Left ventricle myocardium inferior (tissue), 1 donor: Measurements from ENCODE around the gene PRSS21. TPM values are rescaled to one million over a fixed set of nuclear protein-coding genes. Genes with fewer than 3 reads are reported as not detected.

Source experiments
- DNase-seq: peaks from one replicate; pipeline ENCODE4 v3.0.0-alpha.2; 2020
- H3K27ac ChIP-seq: fragments of 200-600 bp; replicated peaks from 2 replicates; pipeline ENCODE4 v1.8.0; 2021
- H3K27me3 ChIP-seq: fragments of 200-600 bp; 2 replicates; pipeline ENCODE4 v1.8.0; 2021; ENCODE audit warnings: low read depth
- H3K36me3 ChIP-seq: fragments of 200-600 bp; 2 replicates; pipeline ENCODE4 v1.8.0; 2021
- H3K4me1 ChIP-seq: fragments of 200-600 bp; 2 replicates; pipeline ENCODE4 v1.8.0; 2021
- H3K4me3 ChIP-seq: fragments of 200-600 bp; 2 replicates; pipeline ENCODE4 v1.8.0; 2021; ENCODE audit warnings: mild to moderate bottlenecking, moderate library complexity
- H3K9me3 ChIP-seq: fragments of 200-600 bp; replicated peaks from 2 replicates; pipeline ENCODE4 v1.8.0; 2021
- CTCF ChIP-seq: fragments of 200-600 bp; IDR thresholded peaks from 2 replicates; pipeline ENCODE4 v1.8.0; 2021; ENCODE audit warnings: antibody characterized with exemption, mild to moderate bottlenecking, borderline replicate concordance
- intact Hi-C: fragments of 100-400 bp; cut with micrococcal nuclease; formaldehyde crosslinking; loops from one replicate; pipeline ENCODE4 v1.11.0; 2022
- total RNA-seq: library from RNA; stranded (reverse); fragmentation: NEBNext Ultra II Directional; extraction: Animal tissue kit (Norgen Biotek cat#: 25700); gene quantifications from one replicate; pipeline ENCODE4 v1.2.1, GENCODE V29; 2021
- donor health status: DM: no; HTN: yes; CAD: no; lungs with severe emphysema.

PRSS21 gene
- total RNA-seq, 1 donor from 2014 or later: not detected

- Histone ChIP-seq H3K36me3 (no peaks in the 10 kb centered on the region), H3K27ac (no peak overlapping the region), H3K4me1 (no peaks in the 10 kb centered on the region), H3K4me3 (no peak overlapping the region), H3K9me3 (no peaks in the 10 kb centered on the region), H3K27me3 (peaks cover 78% of the 10 kb centered on the region)
- intact Hi-C loops: no loop called here
- TF ChIP-seq CTCF: no peak
- DNase-seq: no peak
Observed at GRCh38 chr16:2819179-2819938, 2.3 kb downstream of the PRSS21 start.

- H3K4me1 ChIP-seq: no peaks in the 10 kb centered on the region
Observed at GRCh38 chr16:2819939-2820835, 3.1 kb downstream of the PRSS21 start.

GRCh38 chr16:2820836-2821486 lies 3.9 kb downstream of the PRSS21 start:
- H3K4me1 ChIP-seq: no peaks in the 10 kb centered on the region
- H3K27ac ChIP-seq: no peak overlapping the region
- intact Hi-C loops: no loop called here
- TF ChIP-seq CTCF: no peak
- H3K36me3 ChIP-seq: no peaks in the 10 kb centered on the region
- H3K9me3 ChIP-seq: no peaks in the 10 kb centered on the region
- H3K4me3 ChIP-seq: no peak overlapping the region
- H3K27me3 ChIP-seq: peaks cover 73% of the 10 kb centered on the region
- DNase-seq: no peak

More at GRCh38 chr16:2819939-2820835, 3.1 kb downstream of the PRSS21 start:
- peaks cover 75% of the 10 kb centered on the region for H3K27me3 ChIP-seq
- TF ChIP-seq CTCF: no peak
- no peaks in the 10 kb centered on the region for H3K9me3 ChIP-seq
- intact Hi-C loops: no loop called here
- H3K27ac ChIP-seq: no peak overlapping the region
- no peak for DNase-seq
- no peak overlapping the region for H3K4me3 ChIP-seq
- H3K36me3 ChIP-seq: no peaks in the 10 kb centered on the region

GRCh38 chr16:2821487-2822157 lies 4.6 kb downstream of the PRSS21 start:
- Histone ChIP-seq H3K9me3 (no peaks in the 10 kb centered on the region), H3K27me3 (peaks cover 72% of the 10 kb centered on the region), H3K36me3 (no peaks in the 10 kb centered on the region), H3K4me3 (no peak overlapping the region), H3K4me1 (no peaks in the 10 kb centered on the region), H3K27ac (no peak overlapping the region)
- intact Hi-C loops: no loop called here
- TF ChIP-seq CTCF: no peak
- no peak for DNase-seq

GRCh38 chr16:2822158-2822495 lies 5.1 kb downstream of the PRSS21 start:
- no peaks in the 10 kb centered on the region for H3K36me3 ChIP-seq
- H3K4me1 ChIP-seq: no peaks in the 10 kb centered on the region
- intact Hi-C loops: no loop called here
- H3K27me3 ChIP-seq: peaks cover 72% of the 10 kb centered on the region
- H3K9me3 ChIP-seq: no peaks in the 10 kb centered on the region
- H3K27ac ChIP-seq: no peak overlapping the region
- no peak for DNase-seq
- H3K4me3 ChIP-seq: no peak overlapping the region
- no peak for TF ChIP-seq CTCF
